Upper lobe of right lung (tissue), 1 donor: Measurements from ENCODE around the gene DUOXA2. TPM values are rescaled to one million over a fixed set of nuclear protein-coding genes. Genes with fewer than 3 reads are reported as not detected.
A peak's percentile ranks its signal among the peaks of the same experiment; 100 is the strongest.

Experiments
- ATAC-seq: fragments of 200-7000 bp; cut with Tn5 transposase; one replicate; pipeline ENCODE4 v1.9.1; 2020; ENCODE audit warnings: mild to moderate bottlenecking, moderate library complexity
- DNase-seq: peaks from one replicate; pipeline ENCODE4 v3.0.0-alpha.2; 2020
- H3K27ac ChIP-seq: fragments of 200-600 bp; one replicate; pipeline ENCODE4 v1.8.0; 2022
- H3K27me3 ChIP-seq: fragments of 200-600 bp; one replicate; pipeline ENCODE4 v1.8.0; 2022; ENCODE audit warnings: mild to moderate bottlenecking
- H3K36me3 ChIP-seq: fragments of 200-600 bp; one replicate; pipeline ENCODE4 v1.8.0; 2022
- H3K4me1 ChIP-seq: fragments of 200-600 bp; one replicate; pipeline ENCODE4 v1.8.0; 2022
- H3K4me3 ChIP-seq: fragments of 200-600 bp; one replicate; pipeline ENCODE4 v1.8.0; 2022; ENCODE audit warnings: mild to moderate bottlenecking
- H3K9me3 ChIP-seq: fragments of 200-600 bp; one replicate; pipeline ENCODE4 v1.8.0; 2022
- intact Hi-C: fragments of 100-400 bp; cut with DNase I; formaldehyde crosslinking; loops from one replicate; pipeline ENCODE4 v1.11.0; 2022
- total RNA-seq: library from RNA; stranded (reverse); fragmentation: NEBNext Ultra II Directional; extraction: Animal tissue kit (Norgen Biotek cat#: 25700); gene quantifications from one replicate; pipeline ENCODE4 v1.2.1, GENCODE V29; 2021
- TF ChIP-seq, protein P1 (sequence below): fragments of 200-600 bp; IDR thresholded peaks from one replicate; pipeline ENCODE4 v1.8.0; 2022; ENCODE audit warnings: antibody characterized with exemption
- donor health status: DM: no; HTN: yes; CAD: no; lungs with severe emphysema.

DUOXA2 gene
- total RNA-seq, 1 donor from 2014 or later, result not detected

DNA sequence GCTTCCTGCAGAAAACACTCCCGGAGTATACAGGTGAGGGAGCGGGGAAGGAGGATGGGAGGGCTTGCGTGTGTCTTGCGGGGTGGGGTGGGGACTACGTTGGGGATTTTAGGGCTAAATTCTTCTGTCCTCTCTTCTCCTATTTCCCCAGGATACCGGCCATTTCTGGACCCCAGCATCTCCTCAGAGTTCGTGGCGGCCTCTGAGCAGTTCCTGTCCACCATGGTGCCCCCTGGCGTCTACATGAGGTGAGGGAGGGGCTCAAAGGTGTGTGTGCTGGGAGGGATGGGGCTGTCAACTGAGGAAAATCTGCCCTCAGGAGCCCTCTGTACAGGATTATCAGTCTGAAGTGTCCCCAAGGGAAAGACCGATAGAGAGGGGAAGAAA lies 22.2 kb downstream of the DUOXA2 start:
- H3K27me3 ChIP-seq, result peaks cover 19% of the 10 kb centered on the region
- no peak overlapping the region for H3K4me3 ChIP-seq
- peaks cover 9% of the 10 kb centered on the region for H3K4me1 ChIP-seq
- TF ChIP-seq, protein P1, sequence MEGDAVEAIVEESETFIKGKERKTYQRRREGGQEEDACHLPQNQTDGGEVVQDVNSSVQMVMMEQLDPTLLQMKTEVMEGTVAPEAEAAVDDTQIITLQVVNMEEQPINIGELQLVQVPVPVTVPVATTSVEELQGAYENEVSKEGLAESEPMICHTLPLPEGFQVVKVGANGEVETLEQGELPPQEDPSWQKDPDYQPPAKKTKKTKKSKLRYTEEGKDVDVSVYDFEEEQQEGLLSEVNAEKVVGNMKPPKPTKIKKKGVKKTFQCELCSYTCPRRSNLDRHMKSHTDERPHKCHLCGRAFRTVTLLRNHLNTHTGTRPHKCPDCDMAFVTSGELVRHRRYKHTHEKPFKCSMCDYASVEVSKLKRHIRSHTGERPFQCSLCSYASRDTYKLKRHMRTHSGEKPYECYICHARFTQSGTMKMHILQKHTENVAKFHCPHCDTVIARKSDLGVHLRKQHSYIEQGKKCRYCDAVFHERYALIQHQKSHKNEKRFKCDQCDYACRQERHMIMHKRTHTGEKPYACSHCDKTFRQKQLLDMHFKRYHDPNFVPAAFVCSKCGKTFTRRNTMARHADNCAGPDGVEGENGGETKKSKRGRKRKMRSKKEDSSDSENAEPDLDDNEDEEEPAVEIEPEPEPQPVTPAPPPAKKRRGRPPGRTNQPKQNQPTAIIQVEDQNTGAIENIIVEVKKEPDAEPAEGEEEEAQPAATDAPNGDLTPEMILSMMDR, result no peak
- intact Hi-C loops, result no loop called here
- peak; percentile 45 for DNase-seq
- H3K27ac ChIP-seq, result no peak overlapping the region
- H3K36me3 ChIP-seq, result no peaks in the 10 kb centered on the region
- ATAC-seq, result no peak
- no peaks in the 10 kb centered on the region for H3K9me3 ChIP-seq

DNA sequence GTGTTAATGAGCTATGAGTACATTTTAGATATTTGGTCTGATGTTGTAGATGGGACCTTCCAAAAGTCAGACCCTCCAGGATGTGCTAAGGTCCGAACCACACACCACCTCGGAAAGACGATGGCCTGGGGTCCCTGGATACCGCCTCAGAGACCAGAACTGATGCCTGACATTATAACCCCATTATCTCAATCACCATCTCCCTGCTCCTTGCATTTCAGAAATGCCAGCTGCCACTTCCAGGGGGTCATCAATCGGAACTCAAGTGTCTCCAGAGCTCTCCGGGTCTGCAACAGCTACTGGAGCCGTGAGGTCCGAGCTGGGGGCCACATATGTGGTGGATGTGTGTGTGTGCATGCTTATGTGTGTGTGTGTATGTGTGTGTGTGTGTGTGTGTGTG lies 23.6 kb downstream of the DUOXA2 start:
- ATAC-seq, result no peak
- H3K4me1 ChIP-seq, result peaks cover 9% of the 10 kb centered on the region
- H3K27me3 ChIP-seq, result peaks cover 19% of the 10 kb centered on the region
- no peak overlapping the region for H3K27ac ChIP-seq
- intact Hi-C loops, result no loop called here
- TF ChIP-seq, protein P1, result no peak
- no peaks in the 10 kb centered on the region for H3K9me3 ChIP-seq
- no peaks in the 10 kb centered on the region for H3K36me3 ChIP-seq
- peak; percentile 15 for DNase-seq
- H3K4me3 ChIP-seq, result no peak overlapping the region

DNA sequence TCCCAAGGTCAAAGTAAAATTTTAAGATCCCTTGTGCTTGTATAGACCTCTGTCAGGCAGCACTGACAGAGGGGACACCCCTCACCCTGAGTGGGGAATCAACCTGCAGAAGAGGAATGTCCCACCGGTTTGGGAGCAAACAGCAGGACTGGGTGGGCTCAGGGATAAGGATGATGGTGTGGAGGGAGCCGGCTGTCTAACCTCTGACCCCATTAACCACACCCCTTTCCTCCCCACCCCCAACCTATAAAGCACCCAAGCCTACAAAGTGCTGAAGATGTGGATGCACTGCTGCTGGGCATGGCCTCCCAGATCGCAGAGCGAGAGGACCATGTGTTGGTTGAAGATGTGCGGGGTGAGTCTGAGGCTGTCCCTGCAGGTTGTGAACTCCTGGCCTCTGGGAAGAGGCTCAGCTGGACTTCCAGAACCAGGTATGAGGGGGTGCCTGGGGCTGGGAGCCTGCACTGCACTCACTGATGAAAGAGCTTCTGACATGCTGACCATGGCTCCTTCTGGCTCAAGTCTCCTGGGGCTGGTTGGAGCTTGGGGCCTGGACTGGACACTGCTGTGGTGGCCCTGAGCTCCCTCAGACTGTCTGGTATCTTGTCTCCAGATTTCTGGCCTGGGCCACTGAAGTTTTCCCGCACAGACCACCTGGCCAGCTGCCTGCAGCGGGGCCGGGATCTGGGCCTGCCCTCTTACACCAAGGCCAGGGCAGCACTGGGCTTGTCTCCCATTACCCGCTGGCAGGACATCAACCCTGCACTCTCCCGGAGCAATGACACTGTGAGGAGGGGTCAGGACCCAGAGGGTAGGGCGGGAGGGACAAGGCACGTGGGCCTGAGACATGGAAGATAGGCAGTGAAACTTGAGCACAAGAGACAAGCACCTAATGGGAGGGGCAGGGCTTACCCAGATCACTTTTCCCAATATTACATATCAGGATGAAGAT lies 25.0 kb downstream of the DUOXA2 start:
- ATAC-seq (peak; percentile 82), DNase-seq (peak; percentile 88)
- H3K9me3 ChIP-seq, result no peaks in the 10 kb centered on the region
- no peak overlapping the region for H3K4me3 ChIP-seq
- peaks cover 6% of the 10 kb centered on the region for H3K36me3 ChIP-seq
- TF ChIP-seq, protein P1, result no peak
- intact Hi-C loops, result no loop called here
- H3K27ac ChIP-seq, result peak overlapping the region; percentile 30
- peaks cover 9% of the 10 kb centered on the region for H3K4me1 ChIP-seq
- H3K27me3 ChIP-seq, result peaks cover 12% of the 10 kb centered on the region

DNA sequence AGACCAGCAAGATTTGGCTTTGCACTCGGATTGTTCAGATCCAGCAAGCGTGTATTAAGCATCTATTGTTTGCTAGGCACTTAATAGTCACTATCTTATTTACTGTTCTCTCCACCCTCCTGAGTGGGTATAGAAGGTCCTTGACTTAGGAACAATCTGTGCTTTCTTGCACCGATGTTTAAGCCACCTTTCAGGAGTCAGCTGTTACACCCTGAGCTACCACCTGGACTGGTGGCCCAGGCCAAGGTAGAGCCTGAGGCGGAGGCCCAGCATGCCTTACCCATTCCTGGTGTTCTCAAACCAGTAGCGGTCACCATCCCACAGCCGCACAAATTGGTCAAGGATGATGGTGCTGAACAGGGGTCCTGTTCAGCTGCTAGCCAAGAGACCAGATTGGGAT lies 25.6 kb downstream of the DUOXA2 start:
- ATAC-seq, result peak; percentile 87
- peaks cover 6% of the 10 kb centered on the region for H3K4me1 ChIP-seq
- no peaks in the 10 kb centered on the region for H3K9me3 ChIP-seq
- peak overlapping the region; percentile 30 for H3K27ac ChIP-seq
- H3K4me3 ChIP-seq, result no peak overlapping the region
- H3K27me3 ChIP-seq, result peaks cover 7% of the 10 kb centered on the region
- intact Hi-C loops, result no loop called here
- H3K36me3 ChIP-seq, result peaks cover 6% of the 10 kb centered on the region
- TF ChIP-seq, protein P1, result no peak
- DNase-seq, result peak; percentile 80

DNA sequence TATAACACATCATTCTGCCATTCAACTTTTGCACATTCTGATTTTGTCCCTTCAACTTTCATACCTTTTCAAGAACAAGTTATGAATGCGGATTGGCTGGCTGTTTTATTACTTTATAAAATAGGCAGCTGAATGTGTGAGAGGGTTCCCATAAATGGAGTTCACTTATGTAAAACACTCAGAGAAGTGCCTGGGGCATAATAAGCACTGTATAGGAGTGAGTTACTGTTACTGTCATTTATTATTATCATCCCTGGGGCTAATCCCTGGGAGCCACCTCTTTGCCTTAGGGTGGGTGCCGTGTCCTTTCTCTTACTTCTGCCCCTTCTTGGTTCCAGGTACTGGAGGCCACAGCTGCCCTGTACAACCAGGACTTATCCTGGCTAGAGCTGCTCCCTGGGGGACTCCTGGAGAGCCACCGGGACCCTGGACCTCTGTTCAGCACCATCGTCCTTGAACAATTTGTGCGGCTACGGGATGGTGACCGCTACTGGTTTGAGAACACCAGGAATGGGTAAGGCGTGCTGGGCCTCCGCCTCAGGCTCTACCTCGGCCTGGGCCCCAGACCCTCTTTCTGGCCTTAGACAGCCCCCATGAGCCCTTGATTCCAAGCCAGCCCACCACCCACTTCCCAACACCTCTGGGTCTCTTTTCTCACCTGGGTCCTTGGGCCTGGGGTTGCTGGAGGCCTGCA lies 26.6 kb downstream of the DUOXA2 start:
- DNase-seq, result peak; percentile 60
- ATAC-seq, result no peak
- no peaks in the 10 kb centered on the region for H3K9me3 ChIP-seq
- TF ChIP-seq, protein P1, result no peak
- intact Hi-C loops, result no loop called here
- peaks cover 6% of the 10 kb centered on the region for H3K36me3 ChIP-seq
- no peaks in the 10 kb centered on the region for H3K4me1 ChIP-seq
- H3K27ac ChIP-seq, result peak overlapping the region; percentile 30
- H3K27me3 ChIP-seq, result no peaks in the 10 kb centered on the region
- H3K4me3 ChIP-seq, result no peak overlapping the region
